Right renal cortex interstitium (tissue), 3 donors: ENCODE results near the gene DLG2. TPM values are rescaled to one million over a fixed set of nuclear protein-coding genes. Genes with fewer than 3 reads are reported as not detected.
"Not testable (repeated sequence)": the region's sequence is repeated elsewhere in the genome, so short reads cannot be mapped to it uniquely, and the experiment has no call there.

Experiments used
- DNase-seq, 3 donors: peaks; one replicate each; pipeline ENCODE4 v3.0.0-alpha.2; 2013; ENCODE audit warnings: low read depth in 3 of 3, low spot score in 2 of 3
- polyA plus RNA-seq, 3 donors: library from polyadenylated mRNA; unstranded; fragments of 120-200 nt; gene quantifications; one replicate each; pipeline ENCODE4 v1.2.1, GENCODE V29; 2013; ENCODE audit not compliant: insufficient read length in 3 of 3

Gene DLG2
- polyA plus RNA-seq, 3 donors, result 11.5 to 14.0 (median 13.3) TPM

GRCh38 chr11:84817998-84818397, 809.1 kb downstream of the DLG2 start:
- DNase-seq, result no peak

- no peak for DNase-seq
Observed at GRCh38 chr11:84812471-84812969, 814.6 kb downstream of the DLG2 start.

GRCh38 chr11:84806354-84806753, 820.8 kb downstream of the DLG2 start:
- DNase-seq, result no peak

GRCh38 chr11:84804041-84804440, 823.1 kb downstream of the DLG2 start:
- DNase-seq, result no peak

GRCh38 chr11:84800755-84801346, 826.3 kb downstream of the DLG2 start:
- DNase-seq, result no peak

GRCh38 chr11:84799112-84799511, 828.0 kb downstream of the DLG2 start:
- DNase-seq, result no peak

GRCh38 chr11:84795698-84796097, 831.4 kb downstream of the DLG2 start:
- no peak for DNase-seq

- no peak for DNase-seq
Observed at GRCh38 chr11:84794663-84795443, 832.3 kb downstream of the DLG2 start.

- DNase-seq, result no peak
Observed at GRCh38 chr11:84793318-84793717, 833.8 kb downstream of the DLG2 start.

- DNase-seq, result no peak
Observed at GRCh38 chr11:84790849-84791427, 836.2 kb downstream of the DLG2 start.

- DNase-seq, result no peak
Observed at GRCh38 chr11:84788220-84788619, 838.9 kb downstream of the DLG2 start.

- DNase-seq, result not testable (repeated sequence)
Observed at GRCh38 chr11:84784158-84784557, 843.0 kb downstream of the DLG2 start.

- DNase-seq, result no peak
Observed at GRCh38 chr11:84780689-84781293, 846.4 kb downstream of the DLG2 start.

GRCh38 chr11:84775503-84775902, 851.6 kb downstream of the DLG2 start:
- DNase-seq, result no peak

GRCh38 chr11:84763931-84764330, 863.2 kb downstream of the DLG2 start:
- DNase-seq, result no peak

GRCh38 chr11:84757711-84758110, 869.4 kb downstream of the DLG2 start:
- no peak for DNase-seq

- DNase-seq, result no peak
Observed at GRCh38 chr11:84751371-84751770, 875.8 kb downstream of the DLG2 start.

- no peak for DNase-seq
Observed at GRCh38 chr11:84747871-84748270, 879.3 kb downstream of the DLG2 start.

- DNase-seq, result no peak
Observed at GRCh38 chr11:84740050-84740449, 887.1 kb downstream of the DLG2 start.

GRCh38 chr11:84724256-84724655, 902.9 kb downstream of the DLG2 start:
- no peak for DNase-seq

GRCh38 chr11:84722583-84723108, 904.5 kb downstream of the DLG2 start:
- no peak for DNase-seq
